Ramos (cell line): ENCODE measurements around the gene CLIP4.
"Not testable (repeated sequence)": the region's sequence is repeated elsewhere in the genome, so short reads cannot be mapped to it uniquely, and the experiment has no call there.

ENCODE experiments used
- in situ Hi-C: fragments of 300-500 bp; cut with MboI; formaldehyde crosslinking; loops from one replicate; pipeline ENCODE4 v1.14.3; 2022; ENCODE audit warnings: low sequenced_read_pairs; ENCODE audit not compliant: unreplicated experiment

CLIP4 gene

GRCh38 chr2:29100564-29100963 lies 14.7 kb upstream of the CLIP4 start:
- in situ Hi-C loops, result no loop called here

GRCh38 chr2:29104688-29105087 lies 10.5 kb upstream of the CLIP4 start:
- in situ Hi-C loops, result no loop called here

GRCh38 chr2:29105375-29105774 lies 9.8 kb upstream of the CLIP4 start:
- in situ Hi-C loops, result no loop called here

- in situ Hi-C loops, result no loop called here
These were observed 9.0 kb upstream of the CLIP4 start for GRCh38 chr2:29106256-29106655.

GRCh38 chr2:29106980-29107388 lies 8.2 kb upstream of the CLIP4 start:
- in situ Hi-C loops, result no loop called here

- in situ Hi-C loops, result not testable (repeated sequence)
These were observed 7.7 kb upstream of the CLIP4 start for GRCh38 chr2:29107547-29107946.

- in situ Hi-C loops, result no loop called here
These were observed 7.0 kb upstream of the CLIP4 start for GRCh38 chr2:29108225-29108624.

GRCh38 chr2:29109246-29109645 lies 6.0 kb upstream of the CLIP4 start:
- in situ Hi-C loops, result no loop called here

GRCh38 chr2:29110916-29111535 lies 4.2 kb upstream of the CLIP4 start:
- in situ Hi-C loops, result no loop called here

GRCh38 chr2:29112379-29112778 lies 2.8 kb upstream of the CLIP4 start:
- in situ Hi-C loops, result no loop called here

- in situ Hi-C loops, result no loop called here
These were observed 2.1 kb upstream of the CLIP4 start for GRCh38 chr2:29113027-29113686.

GRCh38 chr2:29113891-29114321 lies 1.3 kb upstream of the CLIP4 start:
- in situ Hi-C loops, result no loop called here

- in situ Hi-C loops, result no loop called here
These were observed 649 bp upstream of the CLIP4 start for GRCh38 chr2:29114586-29114945.

GRCh38 chr2:29115797-29116781 lies 874 bp downstream of the CLIP4 start:
- in situ Hi-C loops, result no loop called here

GRCh38 chr2:29117636-29118303 lies 2.6 kb downstream of the CLIP4 start:
- in situ Hi-C loops, result no loop called here

GRCh38 chr2:29119211-29119610 lies 4.0 kb downstream of the CLIP4 start:
- in situ Hi-C loops, result no loop called here

- in situ Hi-C loops, result no loop called here
These were observed 5.6 kb downstream of the CLIP4 start for GRCh38 chr2:29120846-29121245.

GRCh38 chr2:29123617-29124349 lies 8.6 kb downstream of the CLIP4 start:
- in situ Hi-C loops, result no loop called here

- in situ Hi-C loops, result no loop called here
These were observed 9.3 kb downstream of the CLIP4 start for GRCh38 chr2:29124504-29124903.
